ENCODE results near the gene TTLL9. TPM values are rescaled to one million over a fixed set of nuclear protein-coding genes. Genes with fewer than 3 reads are reported as not detected.

The TTLL9 gene
- total and polyA plus RNA-seq, 4 donors = 0.06 to 0.08 TPM; not detected in 2

- Histone ChIP-seq H3K27ac (ENCODE audit: low read depth in 1 of 2, low read length in 2 of 2) (no peak overlapping the region), H3K9me3 (ENCODE audit: control insufficient read depth in 4 of 4, low read length in 3 of 4) (no peaks in the 10 kb centered on the region), H3K4me1 (ENCODE audit: control insufficient read depth in 4 of 4, insufficient read depth in 4 of 4, low read length in 3 of 4) (no peaks in the 10 kb centered on the region), H3K4me3 (ENCODE audit: low read depth in 1 of 3, low read length in 3 of 3) (no peak overlapping the region), H3K9ac (ENCODE audit: low read depth in 1 of 2, low read length in 2 of 2) (no peak overlapping the region), H3K36me3 (ENCODE audit: control insufficient read depth in 4 of 4, insufficient read depth in 3 of 4, low read depth in 1 of 4, low read length in 3 of 4) (peaks cover 0 to 6% (median 0%) of the 10 kb centered on the region in 4 donors), H3K27me3 (ENCODE audit: control insufficient read depth in 4 of 4, insufficient read depth in 4 of 4, low read length in 3 of 4) (no peaks in the 10 kb centered on the region)
- no peak for TF ChIP-seq JUND (IDR thresholded peaks at IDR 0.05)
- TF ChIP-seq HNF4G (IDR thresholded peaks at IDR 0.05) = no peak
- no peak for TF ChIP-seq FOXA2 (IDR thresholded peaks at IDR 0.05)
- TF ChIP-seq GABPA (IDR thresholded peaks at IDR 0.05 in 1 of 2, conservative IDR thresholded peaks at IDR 0.05 in 1 of 2) = no peak
- no peak for TF ChIP-seq YY1 (IDR thresholded peaks at IDR 0.05)
- TF ChIP-seq, protein P1, sequence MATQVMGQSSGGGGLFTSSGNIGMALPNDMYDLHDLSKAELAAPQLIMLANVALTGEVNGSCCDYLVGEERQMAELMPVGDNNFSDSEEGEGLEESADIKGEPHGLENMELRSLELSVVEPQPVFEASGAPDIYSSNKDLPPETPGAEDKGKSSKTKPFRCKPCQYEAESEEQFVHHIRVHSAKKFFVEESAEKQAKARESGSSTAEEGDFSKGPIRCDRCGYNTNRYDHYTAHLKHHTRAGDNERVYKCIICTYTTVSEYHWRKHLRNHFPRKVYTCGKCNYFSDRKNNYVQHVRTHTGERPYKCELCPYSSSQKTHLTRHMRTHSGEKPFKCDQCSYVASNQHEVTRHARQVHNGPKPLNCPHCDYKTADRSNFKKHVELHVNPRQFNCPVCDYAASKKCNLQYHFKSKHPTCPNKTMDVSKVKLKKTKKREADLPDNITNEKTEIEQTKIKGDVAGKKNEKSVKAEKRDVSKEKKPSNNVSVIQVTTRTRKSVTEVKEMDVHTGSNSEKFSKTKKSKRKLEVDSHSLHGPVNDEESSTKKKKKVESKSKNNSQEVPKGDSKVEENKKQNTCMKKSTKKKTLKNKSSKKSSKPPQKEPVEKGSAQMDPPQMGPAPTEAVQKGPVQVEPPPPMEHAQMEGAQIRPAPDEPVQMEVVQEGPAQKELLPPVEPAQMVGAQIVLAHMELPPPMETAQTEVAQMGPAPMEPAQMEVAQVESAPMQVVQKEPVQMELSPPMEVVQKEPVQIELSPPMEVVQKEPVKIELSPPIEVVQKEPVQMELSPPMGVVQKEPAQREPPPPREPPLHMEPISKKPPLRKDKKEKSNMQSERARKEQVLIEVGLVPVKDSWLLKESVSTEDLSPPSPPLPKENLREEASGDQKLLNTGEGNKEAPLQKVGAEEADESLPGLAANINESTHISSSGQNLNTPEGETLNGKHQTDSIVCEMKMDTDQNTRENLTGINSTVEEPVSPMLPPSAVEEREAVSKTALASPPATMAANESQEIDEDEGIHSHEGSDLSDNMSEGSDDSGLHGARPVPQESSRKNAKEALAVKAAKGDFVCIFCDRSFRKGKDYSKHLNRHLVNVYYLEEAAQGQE (IDR thresholded peaks at IDR 0.05) = no peak
- TF ChIP-seq SP1 (IDR thresholded peaks at IDR 0.05) = no peak
- TF ChIP-seq HNF4A (conservative IDR thresholded peaks at IDR 0.05) = no peak
- TF ChIP-seq TAF1 (conservative IDR thresholded peaks at IDR 0.05) = no peak
- no peak for TF ChIP-seq RXRA (IDR thresholded peaks at IDR 0.05)
- no peak for TF ChIP-seq RAD21 (IDR thresholded peaks at IDR 0.05)
- no peak for TF ChIP-seq CTCF (IDR thresholded peaks at IDR 0.05; ENCODE audit: low read depth, low read length, missing input control)
- TF ChIP-seq EGR1 (IDR thresholded peaks at IDR 0.05; ENCODE audit: low read depth in 2 of 2) = no peak
- TF ChIP-seq, protein P2, sequence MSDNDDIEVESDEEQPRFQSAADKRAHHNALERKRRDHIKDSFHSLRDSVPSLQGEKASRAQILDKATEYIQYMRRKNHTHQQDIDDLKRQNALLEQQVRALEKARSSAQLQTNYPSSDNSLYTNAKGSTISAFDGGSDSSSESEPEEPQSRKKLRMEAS (IDR thresholded peaks at IDR 0.05) = no peak
- no peak for TF ChIP-seq FOXA1 (IDR thresholded peaks at IDR 0.05)
- no peak for TF ChIP-seq ATF3 (IDR thresholded peaks at IDR 0.05)
- no peak for TF ChIP-seq NR2F2 (IDR thresholded peaks at IDR 0.05)
- TF ChIP-seq, protein P3, sequence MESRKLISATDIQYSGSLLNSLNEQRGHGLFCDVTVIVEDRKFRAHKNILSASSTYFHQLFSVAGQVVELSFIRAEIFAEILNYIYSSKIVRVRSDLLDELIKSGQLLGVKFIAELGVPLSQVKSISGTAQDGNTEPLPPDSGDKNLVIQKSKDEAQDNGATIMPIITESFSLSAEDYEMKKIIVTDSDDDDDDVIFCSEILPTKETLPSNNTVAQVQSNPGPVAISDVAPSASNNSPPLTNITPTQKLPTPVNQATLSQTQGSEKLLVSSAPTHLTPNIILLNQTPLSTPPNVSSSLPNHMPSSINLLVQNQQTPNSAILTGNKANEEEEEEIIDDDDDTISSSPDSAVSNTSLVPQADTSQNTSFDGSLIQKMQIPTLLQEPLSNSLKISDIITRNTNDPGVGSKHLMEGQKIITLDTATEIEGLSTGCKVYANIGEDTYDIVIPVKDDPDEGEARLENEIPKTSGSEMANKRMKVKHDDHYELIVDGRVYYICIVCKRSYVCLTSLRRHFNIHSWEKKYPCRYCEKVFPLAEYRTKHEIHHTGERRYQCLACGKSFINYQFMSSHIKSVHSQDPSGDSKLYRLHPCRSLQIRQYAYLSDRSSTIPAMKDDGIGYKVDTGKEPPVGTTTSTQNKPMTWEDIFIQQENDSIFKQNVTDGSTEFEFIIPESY (IDR thresholded peaks at IDR 0.05) = no peak
- WGBS = 58% methylated on average over 1 of the region's 1 CpG
- no peak for DNase-seq (ENCODE audit: low spot score)
Observed at GRCh38 chr20:31937820-31938219, 67.4 kb downstream of the TTLL9 start.
